Esophagus squamous epithelium (tissue), 5 donors: ENCODE data around the gene SCARF1. TPM values are rescaled to one million over a fixed set of nuclear protein-coding genes. Genes with fewer than 3 reads are reported as not detected.

ENCODE experiments used
- DNase-seq: peaks from one replicate; lab custom pipeline; 2025; lab: John Stamatoyannopoulos, UW
- H3K27ac ChIP-seq, 4 donors: fragments of 200-600 bp; sonication (generic); one replicate each; pipeline ENCODE4 v1.5.1; 2016 to 2019; ENCODE audit warnings: mild to moderate bottlenecking in 1 of 4
- H3K27me3 ChIP-seq, 4 donors: fragments of 200-600 bp; sonication (generic); 1 replicate in 3 of 4; 2 replicates in 1 of 4; pipeline versions ENCODE4 v1.5.1 to v1.6.0; 2017 to 2021; ENCODE audit warnings: antibody characterized with exemption in 1 of 4
- H3K36me3 ChIP-seq, 3 donors: fragments of 200-600 bp; sonication (generic); one replicate each; pipeline ENCODE4 v1.5.1; 2016 to 2019
- H3K4me1 ChIP-seq, 3 donors: fragments of 200-600 bp; sonication (generic); one replicate each; pipeline ENCODE4 v1.5.1; 2017 to 2019
- H3K4me3 ChIP-seq, 4 donors: fragments of 200-600 bp; sonication (generic); 1 replicate in 3 of 4; 2 replicates in 1 of 4; pipeline ENCODE4 v1.5.1; 2016 to 2019; ENCODE audit warnings: mild to moderate bottlenecking in 2 of 4, moderate library complexity in 1 of 4
- H3K9me3 ChIP-seq, 3 donors: fragments of 200-600 bp; sonication (generic); one replicate each; pipeline ENCODE4 v1.5.1; 2016 to 2019
- POLR2A ChIP-seq, 4 donors: fragments of 450-650 bp; IDR thresholded peaks; one replicate each; pipeline ENCODE4 v1.6.1; 2017; ENCODE audit warnings: antibody characterized with exemption in 4 of 4, mild to moderate bottlenecking in 4 of 4, moderate library complexity in 3 of 4
- WGBS, 2 donors: methylation state at CpG; one replicate each; pipeline ENCODE4 v1.1.5; 2018; 5-methylcytosine and 5-hydroxymethylcytosine counted together
- intact Hi-C: fragments of 100-400 bp; cut with DNase I; formaldehyde crosslinking; loops from one replicate; pipeline ENCODE4 v1.15.0; 2022
- total RNA-seq, 4 donors: library from RNA; depleted of rRNA; stranded (reverse); fragments of >200 nt; gene quantifications; one replicate each; pipeline ENCODE4 v1.1.0, GENCODE V29; 2016
- TF ChIP-seq, protein P1 (sequence below), 6 experiments: fragments of 450-650 bp in 4 of 6; fragments of 200-600 bp in 2 of 6; sonication (generic) in 2 of 6; IDR thresholded peaks; one replicate each; pipeline ENCODE4 v1.5.1; 2016 to 2019; ENCODE audit warnings: antibody characterized with exemption in 6 of 6, mild to moderate bottlenecking in 4 of 6, moderate library complexity in 4 of 6
- donor health status: DM: yes; HTN: yes; CAD: no.

The SCARF1 gene
- total RNA-seq, 4 donors from 2014 or later: 2.0 to 5.7 (median 3.3) TPM

DNA sequence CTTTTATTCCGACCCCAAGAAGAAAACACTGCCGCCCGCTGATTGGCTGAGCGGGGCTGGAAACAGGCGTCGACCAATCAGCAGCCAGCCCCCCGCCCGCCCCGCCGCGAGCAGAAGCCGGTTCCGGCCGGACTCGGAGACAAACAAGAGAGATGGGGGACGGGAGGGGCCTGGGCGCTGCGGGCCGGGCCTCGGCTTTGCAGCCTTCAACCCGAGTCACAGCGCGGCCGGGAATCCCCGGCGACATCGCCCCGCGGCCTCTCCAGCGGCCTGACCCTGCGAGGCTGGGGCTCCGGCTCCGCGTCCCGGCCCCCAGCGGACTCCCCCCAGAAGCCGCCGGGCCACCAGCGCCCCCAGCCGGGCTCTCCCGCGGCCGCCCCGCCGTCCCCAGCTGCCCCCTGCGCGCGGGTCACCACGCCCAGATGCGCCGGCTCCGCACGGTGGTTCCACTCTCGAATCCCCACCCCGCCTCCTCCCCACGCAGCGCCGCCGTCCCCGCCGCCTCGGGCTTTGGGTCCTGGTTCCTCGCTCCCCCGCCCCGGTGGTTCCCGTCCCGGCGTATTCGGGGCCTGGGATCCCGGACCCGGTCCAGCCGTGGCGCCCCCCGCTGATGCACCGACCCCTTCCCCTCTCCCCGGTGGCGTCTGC, 16.6 kb downstream of the SCARF1 start:
- TF ChIP-seq, protein P1, sequence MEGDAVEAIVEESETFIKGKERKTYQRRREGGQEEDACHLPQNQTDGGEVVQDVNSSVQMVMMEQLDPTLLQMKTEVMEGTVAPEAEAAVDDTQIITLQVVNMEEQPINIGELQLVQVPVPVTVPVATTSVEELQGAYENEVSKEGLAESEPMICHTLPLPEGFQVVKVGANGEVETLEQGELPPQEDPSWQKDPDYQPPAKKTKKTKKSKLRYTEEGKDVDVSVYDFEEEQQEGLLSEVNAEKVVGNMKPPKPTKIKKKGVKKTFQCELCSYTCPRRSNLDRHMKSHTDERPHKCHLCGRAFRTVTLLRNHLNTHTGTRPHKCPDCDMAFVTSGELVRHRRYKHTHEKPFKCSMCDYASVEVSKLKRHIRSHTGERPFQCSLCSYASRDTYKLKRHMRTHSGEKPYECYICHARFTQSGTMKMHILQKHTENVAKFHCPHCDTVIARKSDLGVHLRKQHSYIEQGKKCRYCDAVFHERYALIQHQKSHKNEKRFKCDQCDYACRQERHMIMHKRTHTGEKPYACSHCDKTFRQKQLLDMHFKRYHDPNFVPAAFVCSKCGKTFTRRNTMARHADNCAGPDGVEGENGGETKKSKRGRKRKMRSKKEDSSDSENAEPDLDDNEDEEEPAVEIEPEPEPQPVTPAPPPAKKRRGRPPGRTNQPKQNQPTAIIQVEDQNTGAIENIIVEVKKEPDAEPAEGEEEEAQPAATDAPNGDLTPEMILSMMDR (IDR thresholded peaks at IDR 0.05): peak in 5 of 6 experiments; percentile 22 to 48 (median 37)
- TF ChIP-seq POLR2A (IDR thresholded peaks at IDR 0.05): peak in 1 of 4 donors; percentile 65
- H3K36me3 ChIP-seq: no peaks in the 10 kb centered on the region
- peak overlapping the region; percentile 60 to 96 (median 74) for H3K4me3 ChIP-seq
- peaks cover 0 to 25% (median 0%) of the 10 kb centered on the region in 4 donors for H3K27me3 ChIP-seq
- intact Hi-C loops: loop anchor here (2.0 kb wide), 1 partner anchor 54 kb away; no protein-coding TSS in a partner anchor
- no peaks in the 10 kb centered on the region for H3K9me3 ChIP-seq
- DNase-seq: peak; percentile 81
- peak overlapping the region; percentile 76 to 95 (median 88) for H3K27ac ChIP-seq
- 0 to 3% methylated on average over 7 to 11 of the region's 77 CpGs for WGBS, 2 donors
- H3K4me1 ChIP-seq: peaks cover 20 to 67% (median 28%) of the 10 kb centered on the region in 3 donors

DNA sequence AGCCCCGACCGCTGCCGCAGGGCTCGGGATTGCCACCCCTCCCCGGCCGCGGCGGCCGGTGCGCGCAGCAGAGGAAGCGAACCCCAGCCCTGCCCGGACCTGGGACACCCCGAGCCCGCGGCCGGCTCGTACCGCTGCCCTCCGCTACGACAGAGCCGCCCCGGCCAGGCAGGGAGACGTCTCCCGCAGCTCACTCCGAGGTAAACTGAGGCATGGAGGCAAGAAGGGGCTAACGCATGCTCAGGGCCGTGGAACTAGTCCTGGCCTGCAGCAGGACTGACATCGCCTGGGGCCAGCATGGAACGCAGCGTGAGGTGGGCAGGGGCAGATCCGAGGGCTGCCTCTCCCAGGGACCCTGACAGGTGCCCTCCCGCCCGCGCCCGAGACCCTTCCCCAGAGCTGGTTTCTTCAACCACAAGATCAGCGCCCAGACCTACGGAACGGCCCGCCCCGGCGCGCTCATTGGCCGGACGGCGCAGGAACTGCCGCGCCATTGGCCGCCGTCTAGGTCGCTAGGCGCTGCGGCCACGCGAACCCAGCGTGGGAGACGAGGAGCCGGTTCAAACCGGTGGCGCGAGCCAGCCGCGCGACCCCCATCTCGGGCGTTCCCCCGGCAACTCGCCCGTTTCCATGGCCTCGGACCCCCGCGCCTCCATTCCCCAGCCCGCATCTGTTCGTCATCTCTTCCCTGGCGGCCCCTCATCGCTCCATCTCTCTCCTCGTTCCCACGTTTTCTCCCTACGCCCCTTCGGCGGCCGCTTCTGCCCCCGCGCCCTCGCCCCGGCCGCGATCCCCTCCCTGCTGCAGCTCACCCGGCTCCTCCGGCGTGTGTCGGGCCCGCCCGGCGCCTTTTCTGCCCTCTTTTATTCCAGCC, 17.3 kb downstream of the SCARF1 start, which contains the start of gene SLC43A2:
Gene SLC43A2, minus strand, starts transcription at position 853 of the 874 bp plus-strand sequence. CDS start 960 bp downstream, outside the sequence.
- Histone ChIP-seq H3K9me3 (no peaks in the 10 kb centered on the region), H3K27ac (peak within 1 kb of the TSS; percentile 76 to 95 (median 88)), H3K27me3 (peaks cover 0 to 25% (median 0%) of the 10 kb centered on the region in 4 donors), H3K4me3 (peak within 1 kb of the TSS; percentile 60 to 96 (median 74)), H3K36me3 (no peaks in the 10 kb centered on the region), H3K4me1 (peaks cover 20 to 74% (median 28%) of the 10 kb centered on the region in 3 donors)
- TF ChIP-seq POLR2A (IDR thresholded peaks at IDR 0.05): peak in 1 of 4 donors; percentile 44
- TF ChIP-seq, protein P1 (IDR thresholded peaks at IDR 0.05): no peak
- no peak for DNase-seq
- intact Hi-C loops: loop anchor here (2.0 kb wide), 1 partner anchor 53 kb away; no protein-coding TSS in a partner anchor
- 0 to 1% methylated on average over 45 to 47 of the region's 95 CpGs for WGBS, 2 donors

DNA sequence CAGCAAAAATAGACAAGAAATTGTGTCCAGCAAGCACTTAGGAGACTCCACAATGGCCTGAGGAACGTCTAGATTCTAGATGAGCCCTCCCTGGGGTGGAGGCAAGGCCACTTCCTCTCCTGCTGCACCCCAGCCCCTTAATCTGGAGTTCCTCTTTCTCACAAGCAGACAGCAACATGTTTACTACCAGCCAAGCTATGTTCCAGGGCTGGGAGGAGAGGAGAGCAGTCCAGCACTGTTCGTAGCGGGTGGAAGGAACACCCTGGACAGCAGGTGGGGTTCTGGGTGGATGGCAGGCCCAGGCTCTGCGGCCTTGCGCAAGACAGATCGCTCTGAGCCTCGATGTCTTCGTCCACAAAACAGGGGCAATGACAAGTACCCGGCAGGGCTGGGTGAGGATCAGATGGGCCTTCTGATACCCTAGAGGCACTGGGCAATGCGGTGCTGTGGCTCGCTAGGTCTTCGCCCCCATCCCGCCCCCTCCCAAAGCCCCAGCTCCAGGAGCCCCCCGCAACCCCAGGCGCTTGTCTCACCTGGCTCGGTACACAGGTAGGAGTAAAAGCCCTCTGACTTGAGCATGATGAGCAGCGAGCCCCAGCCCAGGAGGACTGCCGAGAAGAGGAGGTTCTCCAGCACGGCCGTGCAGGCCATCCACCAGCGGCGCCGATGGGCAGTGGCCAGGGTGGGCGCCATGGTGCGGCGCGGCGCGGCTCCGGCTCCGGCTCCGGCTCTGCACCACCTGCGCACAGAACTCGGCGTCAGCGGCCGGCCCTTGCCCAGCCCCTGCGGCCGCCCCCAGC, 18.1 kb downstream of the SCARF1 start:
- intact Hi-C loops: no loop called here
- H3K27me3 ChIP-seq: peaks cover 0 to 25% (median 0%) of the 10 kb centered on the region in 4 donors
- H3K36me3 ChIP-seq: no peaks in the 10 kb centered on the region
- no peak for DNase-seq
- TF ChIP-seq POLR2A (IDR thresholded peaks at IDR 0.05): peak in 1 of 4 donors; percentile 70
- TF ChIP-seq, protein P1 (IDR thresholded peaks at IDR 0.05): no peak
- H3K4me3 ChIP-seq: peak overlapping the region; percentile 60 to 96 (median 74)
- peak overlapping the region; percentile 76 to 95 (median 88) for H3K27ac ChIP-seq
- no peaks in the 10 kb centered on the region for H3K9me3 ChIP-seq
- peaks cover 20 to 74% (median 28%) of the 10 kb centered on the region in 3 donors for H3K4me1 ChIP-seq
- WGBS, 2 donors: 6 to 22% methylated on average over 9 to 14 of the region's 39 CpGs

DNA sequence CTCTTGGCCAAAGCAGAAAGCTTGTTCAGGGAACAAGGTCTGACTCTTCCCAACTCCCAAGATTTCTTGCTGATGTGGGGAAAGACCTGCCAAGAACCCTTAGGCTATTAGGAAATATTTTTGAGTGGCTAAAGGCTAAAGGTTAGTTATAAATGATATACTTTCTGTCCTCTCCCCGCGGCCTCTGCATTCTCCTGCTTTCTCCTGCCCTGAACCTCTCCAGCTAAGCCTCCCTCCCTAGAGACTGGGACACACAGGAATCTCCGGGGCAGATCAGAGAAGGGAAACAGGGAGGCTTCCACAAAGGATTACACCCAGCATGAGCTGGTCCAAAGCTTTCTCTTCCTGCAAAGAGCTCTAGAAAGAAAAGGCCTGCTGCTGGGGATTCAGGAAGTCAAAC, 19.2 kb downstream of the SCARF1 start:
- Histone ChIP-seq H3K4me1 (peaks cover 20 to 74% (median 28%) of the 10 kb centered on the region in 3 donors), H3K4me3 (no peak overlapping the region), H3K27me3 (peaks cover 0 to 25% (median 0%) of the 10 kb centered on the region in 4 donors), H3K9me3 (no peaks in the 10 kb centered on the region), H3K36me3 (no peaks in the 10 kb centered on the region), H3K27ac (peak overlapping the region in 3 of 4 donors; percentile 8 to 95 (median 91))
- intact Hi-C loops: no loop called here
- no peak for TF ChIP-seq POLR2A (IDR thresholded peaks at IDR 0.05)
- TF ChIP-seq, protein P1 (IDR thresholded peaks at IDR 0.05): no peak
- 44 to 46% methylated on average over 3 of the region's 3 CpGs for WGBS, 2 donors
- no peak for DNase-seq
